Type B pancreatic cell (in vitro differentiated cells): ENCODE measurements around the gene UHMK1. TPM values are rescaled to one million over a fixed set of nuclear protein-coding genes. Genes with fewer than 3 reads are reported as not detected.

Source experiments
- DNase-seq: peaks from one replicate; pipeline ENCODE4 v3.0.0; 2021; ENCODE audit warnings: mixed read lengths; ENCODE audit not compliant: unreplicated experiment; ENCODE audit errors: extremely low spot score
- H3K27ac Mint-ChIP-seq: 2 replicates; pipeline ENCODE4 v1.8.0; 2021; ENCODE audit warnings: mild to moderate bottlenecking, mixed read lengths
- H3K27me3 Mint-ChIP-seq: 2 replicates; pipeline ENCODE4 v1.8.0; 2021; ENCODE audit warnings: mixed read lengths
- H3K36me3 Mint-ChIP-seq: 2 replicates; pipeline ENCODE4 v1.8.0; 2021; ENCODE audit warnings: mixed read lengths
- H3K4me1 Mint-ChIP-seq: one replicate; pipeline ENCODE4 v1.8.0; 2021; ENCODE audit warnings: mixed read lengths; ENCODE audit not compliant: unreplicated experiment
- H3K4me3 Mint-ChIP-seq: 2 replicates; pipeline ENCODE4 v1.8.0; 2021; ENCODE audit warnings: mild to moderate bottlenecking, mixed read lengths
- H3K9me3 Mint-ChIP-seq: 2 replicates; pipeline ENCODE4 v1.8.0; 2021; ENCODE audit warnings: mixed read lengths
- CTCF ChIP-seq: fragments of 200-600 bp; sonication (generic); conservative IDR thresholded peaks from 2 replicates; pipeline ENCODE4 v1.5.0; 2021; ENCODE audit warnings: antibody characterized with exemption, mild to moderate bottlenecking
- total RNA-seq: library from RNA; stranded (reverse); gene quantifications from 2 replicates; pipeline ENCODE4 v1.2.1, GENCODE V29; 2021; ENCODE audit warnings: low replicate concordance

UHMK1 gene
- total RNA-seq, 1 donor from 2014 or later: 23.3 TPM

GRCh38 chr1:162466797-162467196 is 30.8 kb upstream of the UHMK1 start:
- no peak overlapping the region for H3K4me3 Mint-ChIP-seq
- no peak for TF ChIP-seq CTCF
- H3K9me3 Mint-ChIP-seq: no peaks in the 10 kb centered on the region
- H3K36me3 Mint-ChIP-seq: no peaks in the 10 kb centered on the region
- H3K27me3 Mint-ChIP-seq: peaks cover 9% of the 10 kb centered on the region
- DNase-seq: no peak
- H3K4me1 Mint-ChIP-seq: no peaks in the 10 kb centered on the region
- H3K27ac Mint-ChIP-seq: no peak overlapping the region

DNA sequence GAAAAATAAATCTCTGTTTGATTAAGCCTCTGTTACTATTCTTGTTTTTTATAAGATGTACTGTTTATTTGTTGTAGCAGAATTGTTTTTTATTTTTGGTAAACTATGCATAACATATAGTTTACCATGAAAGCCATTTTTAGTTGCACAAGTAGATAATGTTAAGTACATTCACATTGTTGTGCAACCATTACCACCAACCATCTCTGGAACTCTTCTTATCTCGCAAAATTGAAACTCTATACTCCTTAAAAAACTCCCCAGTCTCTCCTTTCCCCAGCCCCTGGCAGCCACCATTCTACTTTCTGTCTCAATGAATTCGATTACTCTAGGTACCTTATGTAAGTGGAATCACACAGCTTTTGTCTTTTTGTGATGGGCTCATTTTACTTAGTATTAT is 27.4 kb upstream of the UHMK1 start:
- Mint-ChIP-seq H3K4me1 (no peaks in the 10 kb centered on the region), H3K27me3 (peaks cover 9% of the 10 kb centered on the region), H3K27ac (no peak overlapping the region), H3K36me3 (no peaks in the 10 kb centered on the region), H3K4me3 (no peak overlapping the region), H3K9me3 (no peaks in the 10 kb centered on the region)
- DNase-seq: no peak
- TF ChIP-seq CTCF: no peak

DNA sequence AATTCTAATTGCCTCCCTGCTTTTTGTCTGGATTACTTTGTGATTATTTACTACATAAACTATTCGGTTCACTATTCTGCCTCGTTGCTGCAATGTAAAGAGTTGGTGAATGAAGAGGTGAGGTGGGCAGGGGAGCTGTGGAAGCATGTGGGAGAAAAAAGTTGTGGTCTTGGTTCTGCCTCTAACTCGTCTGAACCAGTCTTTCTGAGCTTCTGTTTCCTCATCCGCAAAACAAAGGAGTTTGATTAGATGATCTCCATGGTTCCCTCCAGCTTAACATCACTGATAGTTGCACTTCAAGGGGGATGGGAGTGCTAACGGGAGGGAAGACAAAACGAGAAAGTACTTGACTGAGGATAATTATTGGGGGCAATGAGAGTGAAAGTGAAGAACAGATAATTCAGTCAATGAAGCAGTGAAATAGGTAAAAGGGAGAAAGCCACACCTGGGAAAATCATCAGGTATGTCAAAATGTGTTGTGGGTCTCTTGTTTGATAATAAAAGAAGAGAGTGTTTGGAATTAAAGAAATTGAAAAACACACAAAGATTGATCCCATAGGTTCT is 26.2 kb upstream of the UHMK1 start:
- H3K27ac Mint-ChIP-seq: no peak overlapping the region
- H3K27me3 Mint-ChIP-seq: peaks cover 9% of the 10 kb centered on the region
- no peak overlapping the region for H3K4me3 Mint-ChIP-seq
- TF ChIP-seq CTCF: no peak
- no peak for DNase-seq
- no peaks in the 10 kb centered on the region for H3K36me3 Mint-ChIP-seq
- H3K4me1 Mint-ChIP-seq: no peaks in the 10 kb centered on the region
- peaks cover 4% of the 10 kb centered on the region for H3K9me3 Mint-ChIP-seq

GRCh38 chr1:162475089-162475488 is 22.5 kb upstream of the UHMK1 start:
- H3K4me3 Mint-ChIP-seq: no peak overlapping the region
- TF ChIP-seq CTCF: no peak
- DNase-seq: no peak
- no peaks in the 10 kb centered on the region for H3K4me1 Mint-ChIP-seq
- peaks cover 9% of the 10 kb centered on the region for H3K27me3 Mint-ChIP-seq
- H3K27ac Mint-ChIP-seq: no peak overlapping the region
- H3K9me3 Mint-ChIP-seq: peaks cover 4% of the 10 kb centered on the region
- no peaks in the 10 kb centered on the region for H3K36me3 Mint-ChIP-seq

DNA sequence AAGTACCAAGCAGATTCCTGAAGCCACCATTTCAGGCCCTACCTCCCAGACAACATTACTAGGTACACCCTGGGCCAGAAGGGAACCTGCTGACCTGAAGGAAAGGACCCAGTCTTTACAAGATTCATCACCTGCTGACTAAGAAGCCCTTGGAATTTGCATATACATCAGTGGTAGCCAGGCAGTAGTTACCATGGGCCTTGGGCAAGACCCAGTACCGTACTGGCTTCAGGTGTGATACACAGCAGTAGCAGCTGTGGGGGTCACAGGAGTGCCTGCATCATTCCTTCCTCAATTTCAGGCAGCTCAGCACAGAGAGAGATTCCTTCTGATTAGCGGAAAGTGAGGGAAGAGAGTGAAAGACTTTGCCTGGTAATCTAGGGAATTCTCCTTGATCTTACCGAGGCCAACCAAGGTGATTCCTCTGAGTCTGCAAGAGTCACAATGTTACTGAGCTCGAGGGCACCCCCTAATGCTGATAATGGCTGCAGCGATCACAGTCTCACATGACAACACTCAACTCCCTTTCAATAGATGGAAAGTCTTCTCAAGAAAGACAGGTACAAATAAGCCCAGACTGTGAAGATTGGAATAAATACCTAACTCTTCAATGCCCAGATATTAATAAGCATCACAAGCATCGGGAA is 22.0 kb upstream of the UHMK1 start:
- no peak for DNase-seq
- no peaks in the 10 kb centered on the region for H3K4me1 Mint-ChIP-seq
- no peak overlapping the region for H3K27ac Mint-ChIP-seq
- H3K36me3 Mint-ChIP-seq: no peaks in the 10 kb centered on the region
- peaks cover 5% of the 10 kb centered on the region for H3K27me3 Mint-ChIP-seq
- TF ChIP-seq CTCF: no peak
- H3K4me3 Mint-ChIP-seq: no peak overlapping the region
- peaks cover 4% of the 10 kb centered on the region for H3K9me3 Mint-ChIP-seq
